T-cell (primary cell): ENCODE results near the gene MPO. TPM values are rescaled to one million over a fixed set of nuclear protein-coding genes. Genes with fewer than 3 reads are reported as not detected.
A peak's percentile ranks its signal among the peaks of the same experiment; 100 is the strongest.

Experiments used
- ATAC-seq, 4 experiments: fragments of 200-7000 bp in 3 of 4; fragments of 150-1000 bp in 1 of 4; cut with Tn5 transposase; replicated peaks in 1 of 4; 1 replicate in 3 of 4; 2 replicates in 1 of 4; pipeline ENCODE4 v1.10.0; 2021; ENCODE audit warnings: moderate library complexity in 3 of 4, mild to moderate bottlenecking in 2 of 4, moderate number of reproducible peaks in 1 of 4
- CTCF ChIA-PET, 2 donors: fragments of 300-600 bp; sonication (Branson Sonifier 250); formaldehyde crosslinking; loops; one replicate each; lab custom pipeline; 2022; ENCODE audit warnings: antibody characterized with exemption in 2 of 2; lab: Charles Lee
- POLR2A ChIA-PET, 2 donors: fragments of 300-600 bp; sonication (Branson Sonifier 250); formaldehyde crosslinking; loops; one replicate each; lab custom pipeline; 2022; ENCODE audit warnings: antibody characterized with exemption in 2 of 2; lab: Charles Lee
- DNase-seq, 35 experiments: peaks; one replicate each; pipeline versions ENCODE4 v3.0.0 to v3.0.0-alpha.2; 2013 to 2023
- H3K27ac ChIP-seq: one replicate; pipeline ENCODE4 v1.5.1; 2013; ENCODE audit warnings: low read length
- H3K27me3 ChIP-seq, 2 experiments: replicated peaks in 1 of 2; 1 replicate in 1 of 2; 2 replicates in 1 of 2; pipeline versions ENCODE4 v1.6.1 to v1.7.0; 2013; ENCODE audit warnings: low read length in 1 of 2, mixed read lengths in 1 of 2; ENCODE audit not compliant: control insufficient read depth in 2 of 2, insufficient read depth in 2 of 2; ENCODE audit errors: extremely low read depth in 1 of 2
- H3K36me3 ChIP-seq, 2 donors: 1 replicate in 1 of 2; 2 replicates in 1 of 2; pipeline versions ENCODE4 v1.6.1 to v1.7.0; 2013; ENCODE audit warnings: low read length in 1 of 2; ENCODE audit not compliant: control insufficient read depth in 2 of 2, insufficient read depth in 1 of 2; ENCODE audit errors: extremely low read depth in 1 of 2
- H3K4me1 ChIP-seq, 2 experiments: 1 replicate in 1 of 2; 2 replicates in 1 of 2; pipeline versions ENCODE4 v1.6.1 to v1.7.0; 2013; ENCODE audit warnings: low read length in 2 of 2, mixed read lengths in 1 of 2; ENCODE audit not compliant: insufficient read depth in 2 of 2, control insufficient read depth in 1 of 2; ENCODE audit errors: extremely low read depth in 1 of 2
- H3K4me3 ChIP-seq, 2 donors: 1 replicate in 1 of 2; 2 replicates in 1 of 2; pipeline versions ENCODE4 v1.5.1 to v1.7.0; 2013; ENCODE audit warnings: mild to moderate bottlenecking in 2 of 2, low read length in 1 of 2, moderate library complexity in 1 of 2; ENCODE audit not compliant: control insufficient read depth in 1 of 2; ENCODE audit errors: extremely low read depth in 1 of 2
- H3K9me3 ChIP-seq: 2 replicates; pipeline ENCODE4 v1.7.0; 2013
- H3K27ac Mint-ChIP-seq, 2 donors: one replicate each; pipeline ENCODE4 v1.8.0; 2020 to 2021; ENCODE audit warnings: mild to moderate bottlenecking in 2 of 2, mixed read lengths in 2 of 2
- H3K27me3 Mint-ChIP-seq, 2 donors: one replicate each; pipeline ENCODE4 v1.8.0; 2021 to 2022; ENCODE audit warnings: mixed read lengths in 2 of 2
- H3K36me3 Mint-ChIP-seq: one replicate; pipeline ENCODE4 v1.8.0; 2021; ENCODE audit warnings: mixed read lengths
- H3K4me1 Mint-ChIP-seq, 3 donors: one replicate each; pipeline ENCODE4 v1.8.0; 2020 to 2022; ENCODE audit warnings: mixed read lengths in 3 of 3, mild to moderate bottlenecking in 1 of 3
- H3K4me3 Mint-ChIP-seq, 3 donors: one replicate each; pipeline ENCODE4 v1.8.0; 2020 to 2022; ENCODE audit warnings: mild to moderate bottlenecking in 3 of 3, mixed read lengths in 3 of 3, moderate library complexity in 3 of 3
- H3K9me3 Mint-ChIP-seq, 3 donors: one replicate each; pipeline ENCODE4 v1.8.0; 2020 to 2022; ENCODE audit warnings: mixed read lengths in 3 of 3
- WGBS: methylation state at CpG from one replicate; pipeline ENCODE4 v1.1.5; 2013; ENCODE audit warnings: missing lambda C conversion rate; ENCODE audit not compliant: insufficient coverage; 5-methylcytosine and 5-hydroxymethylcytosine counted together
- total RNA-seq, 35 experiments: library from RNA in 6 of 35; stranded (reverse) in 6 of 35; fragments of 120-200 nt in 1 of 35; gene quantifications; one replicate each; pipeline versions ENCODE4 v1.2.1 to v1.2.4 and lab custom pipeline; 2013 to 2026

Gene MPO
- total RNA-seq, 5 donors from 2014 or later (not counting 1 experiment from before 2014, with no cell fraction given): 0.32 to 1.9 (median 1.1) TPM

DNA sequence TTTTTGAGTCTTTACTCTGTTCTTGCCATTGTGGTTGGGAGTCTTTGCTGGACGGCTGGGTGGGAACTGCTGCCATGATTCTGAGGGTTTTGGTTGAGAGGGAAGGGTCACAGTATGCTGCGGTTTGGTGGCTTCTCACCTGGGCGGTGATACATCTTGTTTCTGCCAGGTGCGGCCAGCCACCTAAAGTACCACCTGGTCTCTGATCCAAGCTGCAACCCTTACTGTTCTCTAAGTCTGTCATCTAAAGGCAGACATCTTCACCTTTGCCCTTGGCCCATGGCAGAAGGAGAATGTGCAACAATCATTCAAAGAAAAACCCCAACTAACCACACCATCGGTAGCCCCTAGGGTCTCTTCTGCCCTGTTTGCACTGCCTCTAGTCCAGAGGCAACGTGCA is 19.6 kb upstream of the MPO start:
- H3K9me3 ChIP-seq: no peaks in the 10 kb centered on the region
- Mint-ChIP-seq H3K27me3 (no peaks in the 10 kb centered on the region), H3K27ac (no peak overlapping the region), H3K4me3 (no peak overlapping the region), H3K9me3 (no peaks in the 10 kb centered on the region), H3K36me3 (no peaks in the 10 kb centered on the region), H3K4me1 (peaks cover 0 to 6% (median 5%) of the 10 kb centered on the region in 3 donors)
- no peak overlapping the region for H3K27ac ChIP-seq
- no peaks in the 10 kb centered on the region for H3K27me3 ChIP-seq
- peaks cover 0 to 9% of the 10 kb centered on the region in 2 experiments for H3K4me1 ChIP-seq
- peaks cover 0 to 3% of the 10 kb centered on the region in 2 donors for H3K36me3 ChIP-seq
- H3K4me3 ChIP-seq: no peak overlapping the region
- 65% methylated on average over 5 of the region's 6 CpGs for WGBS
- POLR2A ChIA-PET: no interaction called here
- CTCF ChIA-PET: interaction anchor here in 1 of 2 donors (1.4 kb wide), 1 partner anchor 44 kb away, joined by 5 read pairs; no protein-coding TSS in a partner anchor
- ATAC-seq (no peak), DNase-seq (no peak)

DNA sequence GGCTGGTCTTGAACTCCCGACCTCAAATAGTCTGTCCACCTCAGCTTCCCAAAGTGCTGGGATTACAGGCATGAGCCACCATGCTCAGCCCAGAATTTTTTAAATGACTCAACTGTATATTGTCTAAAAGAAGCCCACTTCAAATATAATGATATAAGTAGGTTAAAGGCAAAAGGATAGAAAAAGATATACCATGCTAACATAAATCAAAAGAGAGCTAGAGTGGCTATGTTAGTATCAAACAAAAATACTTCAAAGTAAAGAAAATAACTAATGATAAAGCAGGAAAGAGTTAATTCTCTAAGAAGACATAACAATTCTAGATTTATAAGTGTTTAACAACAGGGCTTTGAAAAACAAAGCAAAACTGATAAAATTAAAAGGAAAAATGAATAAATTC is 13.3 kb upstream of the MPO start:
- POLR2A ChIA-PET: no interaction called here
- H3K9me3 ChIP-seq: no peaks in the 10 kb centered on the region
- WGBS: no CpG with 5 or more reads among the region's 1 CpG
- no peaks in the 10 kb centered on the region for H3K4me1 ChIP-seq
- Mint-ChIP-seq H3K27me3 (peaks cover 8 to 22% of the 10 kb centered on the region in 2 donors), H3K9me3 (peaks cover 0 to 7% (median 3%) of the 10 kb centered on the region in 3 donors), H3K27ac (no peak overlapping the region), H3K4me3 (no peak overlapping the region), H3K36me3 (no peaks in the 10 kb centered on the region), H3K4me1 (no peaks in the 10 kb centered on the region)
- H3K36me3 ChIP-seq: no peaks in the 10 kb centered on the region
- H3K4me3 ChIP-seq: no peak overlapping the region
- no peak for DNase-seq
- CTCF ChIA-PET: interaction anchor here in 1 of 2 donors (0.6 kb wide), 1 partner anchor 463 kb away, joined by 4 read pairs; no protein-coding TSS in a partner anchor
- H3K27me3 ChIP-seq: peaks cover 0 to 15% of the 10 kb centered on the region in 2 experiments
- no peak overlapping the region for H3K27ac ChIP-seq
- ATAC-seq: no peak

DNA sequence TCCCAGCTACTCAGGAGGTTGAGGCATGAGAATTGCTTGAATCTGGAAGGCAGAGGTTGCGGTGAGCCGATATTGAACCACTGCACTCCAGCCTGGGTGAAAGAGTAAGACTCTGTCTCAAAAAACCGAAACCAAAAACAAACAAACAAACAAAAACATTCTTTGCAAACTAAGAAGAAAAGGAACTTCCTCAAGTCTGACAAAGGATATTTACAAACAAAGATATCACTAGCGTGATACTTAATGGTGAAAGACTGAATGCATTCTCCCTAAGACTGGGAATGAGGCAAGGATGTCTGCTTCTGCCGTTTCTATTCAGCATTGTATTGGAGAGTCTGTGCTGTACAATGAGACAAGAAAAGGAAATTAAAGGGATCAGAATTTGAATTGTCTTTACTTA is 10.5 kb upstream of the MPO start:
- CTCF ChIA-PET: interaction anchor here in 1 of 2 donors (0.7 kb wide), 1 partner anchor 163 kb away, joined by 6 read pairs; no protein-coding TSS in a partner anchor
- Mint-ChIP-seq H3K36me3 (no peaks in the 10 kb centered on the region), H3K9me3 (peaks cover 0 to 7% (median 3%) of the 10 kb centered on the region in 3 donors), H3K4me1 (no peaks in the 10 kb centered on the region), H3K27ac (no peak overlapping the region), H3K4me3 (no peak overlapping the region), H3K27me3 (peaks cover 16 to 30% of the 10 kb centered on the region in 2 donors)
- Histone ChIP-seq H3K27me3 (peaks cover 0 to 27% of the 10 kb centered on the region in 2 experiments), H3K27ac (no peak overlapping the region), H3K4me1 (no peaks in the 10 kb centered on the region), H3K36me3 (no peaks in the 10 kb centered on the region), H3K9me3 (no peaks in the 10 kb centered on the region), H3K4me3 (no peak overlapping the region)
- no peak for DNase-seq
- no peak for ATAC-seq
- POLR2A ChIA-PET: no interaction called here
- WGBS: no CpG with 5 or more reads among the region's 5 CpGs

GRCh38 chr17:58289869-58290268 is 9.1 kb upstream of the MPO start:
- DNase-seq: no peak
- H3K27ac ChIP-seq: no peak overlapping the region
- Mint-ChIP-seq H3K9me3 (peaks cover 0 to 7% (median 3%) of the 10 kb centered on the region in 3 donors), H3K4me1 (no peaks in the 10 kb centered on the region), H3K36me3 (no peaks in the 10 kb centered on the region), H3K4me3 (no peak overlapping the region), H3K27ac (peak overlapping the region in 1 of 2 donors; percentile 13), H3K27me3 (peaks cover 16 to 32% of the 10 kb centered on the region in 2 donors)
- no peaks in the 10 kb centered on the region for H3K4me1 ChIP-seq
- WGBS: 71% methylated on average over 1 of the region's 2 CpGs
- CTCF ChIA-PET: no interaction called here
- H3K4me3 ChIP-seq: no peak overlapping the region
- POLR2A ChIA-PET: no interaction called here
- no peaks in the 10 kb centered on the region for H3K9me3 ChIP-seq
- H3K36me3 ChIP-seq: no peaks in the 10 kb centered on the region
- peaks cover 0 to 32% of the 10 kb centered on the region in 2 experiments for H3K27me3 ChIP-seq
- ATAC-seq: no peak

- ChIA-PET POLR2A (no interaction called here), CTCF (no interaction called here)
- no peaks in the 10 kb centered on the region for H3K4me1 ChIP-seq
- no peak for ATAC-seq
- H3K27ac ChIP-seq: no peak overlapping the region
- Mint-ChIP-seq H3K27ac (no peak overlapping the region), H3K36me3 (no peaks in the 10 kb centered on the region), H3K27me3 (peaks cover 16 to 32% of the 10 kb centered on the region in 2 donors), H3K4me1 (no peaks in the 10 kb centered on the region), H3K9me3 (no peaks in the 10 kb centered on the region), H3K4me3 (no peak overlapping the region)
- no peak for DNase-seq
- no peaks in the 10 kb centered on the region for H3K36me3 ChIP-seq
- no CpG with 5 or more reads among the region's 3 CpGs for WGBS
- H3K4me3 ChIP-seq: no peak overlapping the region
- H3K27me3 ChIP-seq: peaks cover 0 to 35% of the 10 kb centered on the region in 2 experiments
- no peaks in the 10 kb centered on the region for H3K9me3 ChIP-seq
Observed at GRCh38 chr17:58285422-58285810, 4.7 kb upstream of the MPO start.

GRCh38 chr17:58284613-58285421 is 4.1 kb upstream of the MPO start:
- Histone ChIP-seq H3K4me3 (no peak overlapping the region), H3K9me3 (no peaks in the 10 kb centered on the region), H3K27me3 (peaks cover 0 to 41% of the 10 kb centered on the region in 2 experiments), H3K36me3 (no peaks in the 10 kb centered on the region), H3K4me1 (peaks cover 0 to under 1% of the 10 kb centered on the region in 2 experiments), H3K27ac (no peak overlapping the region)
- ChIA-PET POLR2A (no interaction called here), CTCF (interaction anchor here in 1 of 2 donors (0.6 kb wide), 1 partner anchor 323 kb away, joined by 5 read pairs; no protein-coding TSS in a partner anchor)
- ATAC-seq (no peak), DNase-seq (no peak)
- Mint-ChIP-seq H3K4me1 (peaks cover 0 to 1% (median under 1%) of the 10 kb centered on the region in 3 donors), H3K36me3 (no peaks in the 10 kb centered on the region), H3K27ac (no peak overlapping the region), H3K9me3 (no peaks in the 10 kb centered on the region), H3K4me3 (no peak overlapping the region), H3K27me3 (peaks cover 13 to 30% of the 10 kb centered on the region in 2 donors)
- 75% methylated on average over 1 of the region's 6 CpGs for WGBS
